Suprapubic skin (tissue), 4 donors: ENCODE data around the gene SDHA. TPM values are rescaled to one million over a fixed set of nuclear protein-coding genes. Genes with fewer than 3 reads are reported as not detected.

Experiments
- DNase-seq, 2 donors: peaks; one replicate each; pipeline ENCODE4 v3.0.0-alpha.2; 2019; ENCODE audit warnings: low spot score in 2 of 2
- H3K27ac ChIP-seq: fragments of 200-600 bp; sonication (generic); one replicate; pipeline ENCODE4 v1.5.1; 2019
- H3K27me3 ChIP-seq: fragments of 200-600 bp; sonication (generic); one replicate; pipeline ENCODE4 v1.5.1; 2019
- H3K36me3 ChIP-seq: fragments of 200-600 bp; sonication (generic); one replicate; pipeline ENCODE4 v1.5.1; 2019
- H3K4me1 ChIP-seq: fragments of 200-600 bp; sonication (generic); one replicate; pipeline ENCODE4 v1.5.1; 2019
- H3K4me3 ChIP-seq: fragments of 200-600 bp; sonication (generic); one replicate; pipeline ENCODE4 v1.5.1; 2019; ENCODE audit warnings: mild to moderate bottlenecking
- H3K9me3 ChIP-seq: fragments of 200-600 bp; sonication (generic); one replicate; pipeline ENCODE4 v1.5.1; 2019
- EP300 ChIP-seq: sonication (generic); formaldehyde crosslinking; IDR thresholded peaks from one replicate; pipeline ENCODE4 v1.6.1; 2017; ENCODE audit warnings: antibody characterized with exemption
- POLR2A ChIP-seq, 2 donors: fragments of 450-650 bp; IDR thresholded peaks; one replicate each; pipeline ENCODE4 v1.6.1; 2017; ENCODE audit warnings: antibody characterized with exemption in 2 of 2, mild to moderate bottlenecking in 2 of 2, moderate library complexity in 2 of 2
- POLR2AphosphoS5 ChIP-seq, 3 donors: sonication (generic); formaldehyde crosslinking; IDR thresholded peaks; one replicate each; pipeline ENCODE4 v1.6.1; 2017; ENCODE audit warnings: antibody characterized with exemption in 3 of 3
- WGBS: methylation state at CpG from one replicate; pipeline ENCODE4 v1.1.5; 2018; 5-methylcytosine and 5-hydroxymethylcytosine counted together
- total RNA-seq, 4 donors: library from RNA; depleted of rRNA; stranded (reverse); fragments of >200 nt; gene quantifications; one replicate each; pipeline ENCODE4 v1.1.0, GENCODE V29; 2016
- TF ChIP-seq, protein P1 (sequence below), 2 donors: fragments of 200-600 bp in 1 of 2; fragments of 450-650 bp in 1 of 2; sonication (generic) in 1 of 2; IDR thresholded peaks; one replicate each; pipeline ENCODE4 v1.5.1; 2016 to 2019; ENCODE audit warnings: antibody characterized with exemption in 2 of 2, mild to moderate bottlenecking in 1 of 2, moderate library complexity in 1 of 2

SDHA gene
- total RNA-seq, 4 donors from 2014 or later = 51.5 to 80.2 (median 68.7) TPM

DNA sequence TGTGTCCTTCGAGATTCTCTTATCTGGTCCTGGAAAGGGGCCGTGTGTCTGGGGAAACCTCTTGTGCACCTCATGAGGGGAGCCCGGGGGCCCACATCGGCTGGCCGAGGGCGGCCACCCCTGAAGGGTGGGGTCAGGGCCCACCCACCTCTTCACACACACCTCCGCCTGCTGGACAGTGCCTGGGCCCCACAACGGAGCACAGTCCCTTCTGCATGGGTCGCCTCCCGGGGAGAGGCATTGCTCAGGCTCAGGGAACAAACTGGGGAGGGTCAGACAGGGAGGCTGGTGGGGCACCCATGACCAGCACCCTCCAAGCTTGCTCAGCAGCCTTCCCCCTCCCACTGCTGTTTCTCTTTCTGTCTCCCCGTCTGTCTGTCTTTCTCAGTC is 28.1 kb upstream of the SDHA start:
- Histone ChIP-seq H3K9me3 (no peaks in the 10 kb centered on the region), H3K36me3 (no peaks in the 10 kb centered on the region), H3K4me1 (peaks cover 21% of the 10 kb centered on the region), H3K27me3 (peaks cover 23% of the 10 kb centered on the region), H3K4me3 (no peak overlapping the region), H3K27ac (no peak overlapping the region)
- TF ChIP-seq EP300 = no peak
- no peak for TF ChIP-seq POLR2AphosphoS5 (IDR thresholded peaks at IDR 0.05)
- TF ChIP-seq, protein P1, sequence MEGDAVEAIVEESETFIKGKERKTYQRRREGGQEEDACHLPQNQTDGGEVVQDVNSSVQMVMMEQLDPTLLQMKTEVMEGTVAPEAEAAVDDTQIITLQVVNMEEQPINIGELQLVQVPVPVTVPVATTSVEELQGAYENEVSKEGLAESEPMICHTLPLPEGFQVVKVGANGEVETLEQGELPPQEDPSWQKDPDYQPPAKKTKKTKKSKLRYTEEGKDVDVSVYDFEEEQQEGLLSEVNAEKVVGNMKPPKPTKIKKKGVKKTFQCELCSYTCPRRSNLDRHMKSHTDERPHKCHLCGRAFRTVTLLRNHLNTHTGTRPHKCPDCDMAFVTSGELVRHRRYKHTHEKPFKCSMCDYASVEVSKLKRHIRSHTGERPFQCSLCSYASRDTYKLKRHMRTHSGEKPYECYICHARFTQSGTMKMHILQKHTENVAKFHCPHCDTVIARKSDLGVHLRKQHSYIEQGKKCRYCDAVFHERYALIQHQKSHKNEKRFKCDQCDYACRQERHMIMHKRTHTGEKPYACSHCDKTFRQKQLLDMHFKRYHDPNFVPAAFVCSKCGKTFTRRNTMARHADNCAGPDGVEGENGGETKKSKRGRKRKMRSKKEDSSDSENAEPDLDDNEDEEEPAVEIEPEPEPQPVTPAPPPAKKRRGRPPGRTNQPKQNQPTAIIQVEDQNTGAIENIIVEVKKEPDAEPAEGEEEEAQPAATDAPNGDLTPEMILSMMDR (IDR thresholded peaks at IDR 0.05) = no peak
- no peak for TF ChIP-seq POLR2A (IDR thresholded peaks at IDR 0.05)
- 73% methylated on average over 11 of the region's 11 CpGs for WGBS
- DNase-seq = peak in 1 of 2 donors; percentile 73

DNA sequence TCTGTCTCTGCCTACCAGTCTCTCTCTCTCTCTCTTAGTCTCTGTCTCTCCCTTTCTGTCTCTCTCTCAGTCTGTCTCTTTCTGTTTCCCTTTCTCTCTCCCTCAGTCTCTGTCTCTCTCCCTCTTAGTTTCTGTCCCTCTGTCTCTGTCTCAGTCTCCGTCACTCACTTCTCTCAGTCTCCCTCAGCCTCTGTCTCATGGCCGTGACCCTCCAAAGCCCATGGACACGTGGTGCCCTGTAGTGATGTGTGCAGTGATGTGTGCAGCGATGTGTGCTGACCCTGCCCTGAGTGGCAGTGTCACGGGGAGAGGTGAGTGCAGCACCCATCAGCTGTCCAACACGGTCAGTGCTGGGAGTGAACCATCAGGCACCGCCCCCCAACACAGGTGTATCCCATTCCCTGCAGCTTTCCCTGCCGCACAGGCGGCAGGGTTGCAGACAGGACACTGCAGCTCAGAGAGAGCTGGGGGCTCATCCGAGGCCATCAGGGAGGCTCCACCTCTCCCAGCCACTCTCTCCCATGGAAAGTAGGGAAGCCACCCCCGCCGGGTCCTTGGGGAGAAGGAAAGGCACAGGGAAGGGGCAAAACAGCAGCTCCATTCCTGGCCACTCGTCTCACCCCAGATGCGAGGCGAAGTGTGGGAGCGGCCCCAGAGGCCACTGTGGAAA is 27.6 kb upstream of the SDHA start:
- Histone ChIP-seq H3K27ac (no peak overlapping the region), H3K36me3 (no peaks in the 10 kb centered on the region), H3K27me3 (peaks cover 23% of the 10 kb centered on the region), H3K4me3 (peak overlapping the region; percentile 26), H3K4me1 (peaks cover 21% of the 10 kb centered on the region), H3K9me3 (no peaks in the 10 kb centered on the region)
- WGBS = 76% methylated on average over 8 of the region's 16 CpGs
- peak in 1 of 2 donors; percentile 49 for DNase-seq
- TF ChIP-seq, protein P1 (IDR thresholded peaks at IDR 0.05) = no peak
- TF ChIP-seq POLR2A (IDR thresholded peaks at IDR 0.05) (no peak), POLR2AphosphoS5 (IDR thresholded peaks at IDR 0.05) (no peak), EP300 (no peak)

DNA sequence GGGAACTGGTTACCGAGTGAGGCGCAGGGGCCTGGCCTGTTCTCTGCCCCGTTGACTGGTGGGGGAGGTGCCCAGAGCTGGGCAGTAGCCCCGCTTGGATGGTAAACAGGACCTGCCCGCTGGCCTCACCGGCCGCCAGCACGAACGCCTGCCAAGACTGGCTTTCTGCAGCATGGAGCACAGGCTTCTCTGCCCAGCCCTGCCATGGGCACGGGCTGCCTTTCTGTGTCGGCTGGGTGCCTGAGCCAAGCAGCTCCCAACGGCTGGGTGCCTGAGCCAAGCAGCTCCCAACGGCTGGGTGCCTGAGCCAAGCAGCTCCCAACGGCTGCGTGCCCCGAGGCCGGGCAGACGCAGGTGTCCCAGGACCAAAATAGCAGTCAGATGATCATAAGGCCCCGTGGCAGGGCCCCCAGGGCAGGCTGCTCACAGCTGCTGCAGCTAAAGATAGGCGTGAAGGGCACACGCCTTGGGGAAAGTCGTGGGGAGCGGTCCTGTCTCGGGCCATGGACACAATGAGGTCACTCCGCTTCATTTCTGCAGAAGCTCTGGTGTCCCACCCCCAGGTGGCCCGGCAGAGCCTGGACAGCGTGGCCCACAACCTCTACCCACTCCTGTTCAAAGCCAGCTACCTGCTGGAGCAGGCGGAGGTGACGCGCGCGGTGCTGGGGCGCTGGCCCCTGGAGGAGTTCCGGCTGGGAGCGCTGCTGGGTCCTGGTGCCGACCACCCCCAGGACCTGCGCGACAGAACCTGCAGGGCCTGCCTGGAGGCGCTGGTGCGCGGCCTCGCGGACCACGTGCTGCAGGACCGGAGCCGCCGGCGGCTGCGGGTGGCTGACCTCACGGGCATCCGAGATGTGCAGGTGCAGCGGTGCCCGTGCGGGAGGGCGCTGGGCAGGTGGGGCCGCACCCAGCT is 26.8 kb upstream of the SDHA start, which contains the start of gene LRRC14B:
Gene LRRC14B, plus strand, starts transcription at position 460 of the 913 bp plus-strand sequence. Its CDS starts 44 bp downstream, at position 504.
- H3K9me3 ChIP-seq = no peaks in the 10 kb centered on the region
- no peak within 1 kb of the TSS for H3K27ac ChIP-seq
- 18% methylated on average over 21 of the region's 56 CpGs for WGBS
- peaks cover 23% of the 10 kb centered on the region for H3K27me3 ChIP-seq
- DNase-seq = no peak
- peaks cover 24% of the 10 kb centered on the region for H3K4me1 ChIP-seq
- no peaks in the 10 kb centered on the region for H3K36me3 ChIP-seq
- TF ChIP-seq EP300 = no peak
- no peak for TF ChIP-seq POLR2AphosphoS5 (IDR thresholded peaks at IDR 0.05)
- TF ChIP-seq POLR2A (IDR thresholded peaks at IDR 0.05) = no peak
- TF ChIP-seq, protein P1 (IDR thresholded peaks at IDR 0.05) = no peak
- peak within 1 kb of the TSS; percentile 26 for H3K4me3 ChIP-seq

DNA sequence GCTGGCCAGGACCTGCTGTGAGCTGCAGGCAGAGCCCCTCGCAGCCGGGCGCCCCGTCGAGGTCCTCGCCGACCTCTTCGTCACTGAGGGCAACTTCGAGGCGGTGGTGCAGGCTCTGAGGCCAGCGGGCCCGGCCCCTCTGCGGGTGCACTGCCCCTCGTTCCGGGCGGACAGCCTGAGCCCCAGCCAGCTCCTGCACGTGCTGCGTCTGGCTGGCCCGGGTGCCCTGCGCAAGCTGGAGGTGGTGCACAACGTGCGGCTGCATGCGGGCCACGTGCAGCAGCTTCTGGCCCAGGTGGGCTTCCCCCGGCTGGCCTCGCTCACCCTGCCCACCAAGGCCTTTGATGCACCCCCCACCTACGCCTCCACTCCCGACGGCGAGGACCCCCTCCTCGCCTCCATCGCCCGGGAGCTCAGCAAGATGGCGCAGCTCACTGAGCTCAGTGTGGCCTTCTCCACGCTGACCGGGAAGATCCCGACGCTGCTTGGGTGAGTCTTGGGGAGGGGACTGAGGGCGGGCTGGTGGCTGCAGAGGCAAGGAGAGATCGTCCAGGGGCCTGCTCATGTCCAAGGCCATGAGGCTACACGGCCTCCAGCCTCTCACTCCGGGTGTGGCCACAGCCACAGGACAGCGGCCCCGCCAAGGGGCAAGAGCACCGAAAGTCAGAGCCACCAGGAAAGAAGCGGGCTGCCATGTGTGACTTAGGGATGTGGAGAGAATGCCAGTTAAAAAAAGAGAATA is 26.0 kb upstream of the SDHA start:
- Histone ChIP-seq H3K4me3 (no peak overlapping the region), H3K36me3 (no peaks in the 10 kb centered on the region), H3K27ac (no peak overlapping the region), H3K4me1 (peaks cover 25% of the 10 kb centered on the region), H3K9me3 (no peaks in the 10 kb centered on the region), H3K27me3 (peaks cover 23% of the 10 kb centered on the region)
- WGBS = 96% methylated on average over 13 of the region's 46 CpGs
- peak in 1 of 2 donors; percentile 72 for DNase-seq
- TF ChIP-seq, protein P1 (IDR thresholded peaks at IDR 0.05) = no peak
- TF ChIP-seq POLR2A (IDR thresholded peaks at IDR 0.05) = no peak
- no peak for TF ChIP-seq POLR2AphosphoS5 (IDR thresholded peaks at IDR 0.05)
- no peak for TF ChIP-seq EP300
